Epidermal melanocyte (primary cell): ENCODE results near the gene SMIM11.
"Not testable (repeated sequence)": the region's sequence is repeated elsewhere in the genome, so short reads cannot be mapped to it uniquely, and the experiment has no call there.

Experiments
- DNase-seq: peaks from one replicate; pipeline ENCODE4 v3.0.0; 2011; ENCODE audit warnings: low spot score; ENCODE audit not compliant: insufficient read length

Gene SMIM11, protein sequence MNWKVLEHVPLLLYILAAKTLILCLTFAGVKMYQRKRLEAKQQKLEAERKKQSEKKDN

DNA sequence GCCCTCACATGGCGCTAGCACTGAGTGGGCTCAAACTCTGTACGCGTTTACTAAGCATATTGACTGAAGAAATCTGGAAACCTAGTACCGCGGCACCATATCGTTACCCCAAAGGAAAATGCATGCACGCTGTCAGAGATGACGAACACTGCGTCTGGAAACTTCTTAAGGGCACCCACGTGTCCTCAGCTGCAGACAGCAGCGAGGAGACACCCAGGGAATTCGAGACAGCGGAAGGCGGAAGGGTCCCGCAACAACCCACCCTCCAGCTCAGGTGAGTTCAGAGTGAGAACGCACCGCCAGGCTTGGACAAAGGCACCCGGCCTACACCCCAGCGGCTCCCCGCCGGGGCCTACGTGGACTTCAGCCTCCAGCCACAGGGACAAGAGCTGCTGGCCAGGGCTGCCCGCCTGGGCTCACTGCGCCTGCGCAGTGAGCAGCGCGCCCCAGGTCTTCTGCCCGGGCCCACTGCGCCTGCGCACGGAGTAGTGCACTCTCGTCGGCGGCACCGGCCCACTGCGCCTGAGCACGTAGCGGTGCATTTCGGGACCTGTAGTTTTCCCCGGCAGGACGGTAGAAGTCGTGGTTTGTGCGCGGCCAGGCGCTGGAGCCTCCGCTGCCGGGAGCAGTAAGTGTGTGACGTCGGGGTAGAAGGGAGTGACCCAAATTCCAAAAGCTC lies at the start of gene SMIM11:
TSS of gene SMIM11 (plus strand) at position 568 of the 679 bp plus-strand sequence. CDS start 3,998 bp downstream, outside the sequence.
- DNase-seq = not testable (repeated sequence)

GRCh38 chr21:34330055-34330454 lies 45.3 kb upstream of the SMIM11 start:
- no peak for DNase-seq

DNA sequence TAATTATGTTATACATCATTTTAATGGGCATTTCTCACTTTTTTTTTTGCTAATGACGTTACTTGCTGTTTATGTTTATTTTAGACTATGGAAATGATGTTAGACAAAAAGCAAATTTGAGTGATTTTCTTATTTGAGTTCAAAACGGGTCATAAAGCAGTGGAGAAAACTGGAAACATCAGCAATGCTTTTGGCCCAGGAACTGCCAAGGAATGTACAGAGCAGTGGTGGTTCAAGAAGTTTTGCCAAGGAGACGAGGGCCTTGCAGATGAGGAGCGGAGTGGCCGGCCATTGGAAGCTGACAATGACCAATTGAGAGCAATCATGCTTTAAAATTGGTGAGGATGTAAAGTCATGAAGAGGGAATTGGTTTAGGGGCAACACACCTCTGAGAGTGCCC lies 43.6 kb upstream of the SMIM11 start:
- DNase-seq = no peak

GRCh38 chr21:34332347-34332746 lies 43.0 kb upstream of the SMIM11 start:
- no peak for DNase-seq

DNA sequence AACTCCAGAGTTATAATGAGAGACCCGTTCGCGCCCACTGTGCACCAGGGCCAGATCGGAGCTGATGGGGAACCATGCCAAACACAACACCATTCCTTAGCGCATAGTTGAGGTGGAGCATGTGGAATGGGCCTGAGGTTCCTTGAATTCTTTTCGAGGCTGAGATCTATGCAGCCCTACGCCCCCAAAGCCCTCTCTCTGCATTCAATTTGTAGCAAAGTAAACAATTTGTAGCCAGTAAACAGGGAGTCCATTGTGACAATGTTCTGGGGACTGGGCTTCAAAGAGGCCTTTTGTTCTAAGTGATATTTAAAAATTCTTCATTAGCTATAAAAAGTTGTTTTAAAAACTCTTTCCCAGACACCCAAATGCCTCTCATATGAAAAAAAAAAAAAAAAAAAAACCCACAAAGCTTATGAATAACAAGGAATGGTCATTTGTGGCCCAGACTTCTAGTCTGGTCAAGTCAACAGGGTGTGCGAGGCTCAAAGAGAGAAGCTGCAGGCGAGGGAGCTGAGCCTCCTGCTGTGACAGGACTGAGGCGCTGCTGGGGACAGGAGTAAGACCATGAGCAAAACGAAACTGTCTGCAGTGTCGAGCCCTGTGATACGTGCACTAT lies 42.1 kb upstream of the SMIM11 start:
- peak; percentile 66 for DNase-seq

- peak; percentile 27 for DNase-seq
Measured at GRCh38 chr21:34335316-34335715, 40.0 kb upstream of the SMIM11 start.

- no peak for DNase-seq
Measured at GRCh38 chr21:34336245-34336644, 39.1 kb upstream of the SMIM11 start.

DNA sequence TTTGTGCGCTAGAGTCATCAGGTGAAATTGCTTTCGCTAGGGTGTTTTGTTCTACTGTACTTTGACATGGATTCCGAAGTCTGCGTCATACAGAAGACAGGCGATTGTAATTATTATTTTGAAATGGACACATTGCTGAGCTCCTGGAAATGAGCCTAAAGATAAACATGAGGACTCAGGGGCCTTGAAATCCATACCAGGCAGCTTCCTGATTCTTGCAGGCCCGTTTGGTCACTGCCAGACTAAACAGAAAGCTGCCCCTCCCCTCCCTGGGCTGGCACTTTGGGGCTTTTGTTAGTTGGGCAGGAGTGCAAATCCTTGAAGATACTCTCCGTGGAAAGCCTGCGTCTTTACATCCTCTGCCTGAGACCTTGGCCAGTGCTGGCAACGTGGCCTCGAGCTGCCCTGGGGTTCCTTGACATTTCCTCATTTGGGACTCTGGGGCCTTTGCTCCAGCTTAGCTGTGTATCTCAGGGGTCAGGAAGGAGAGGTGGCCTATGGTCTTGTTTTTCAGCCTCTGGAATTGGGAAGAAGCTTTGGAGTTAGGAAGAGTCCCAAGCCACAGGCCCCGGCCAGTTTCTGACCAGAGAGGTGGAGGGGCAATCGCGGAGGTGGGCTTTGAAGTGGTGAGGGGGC lies 38.4 kb upstream of the SMIM11 start:
- no peak for DNase-seq

GRCh38 chr21:34337741-34338140 lies 37.6 kb upstream of the SMIM11 start:
- no peak for DNase-seq

- DNase-seq = no peak
Measured at GRCh38 chr21:34338226-34338625, 37.1 kb upstream of the SMIM11 start.

DNA sequence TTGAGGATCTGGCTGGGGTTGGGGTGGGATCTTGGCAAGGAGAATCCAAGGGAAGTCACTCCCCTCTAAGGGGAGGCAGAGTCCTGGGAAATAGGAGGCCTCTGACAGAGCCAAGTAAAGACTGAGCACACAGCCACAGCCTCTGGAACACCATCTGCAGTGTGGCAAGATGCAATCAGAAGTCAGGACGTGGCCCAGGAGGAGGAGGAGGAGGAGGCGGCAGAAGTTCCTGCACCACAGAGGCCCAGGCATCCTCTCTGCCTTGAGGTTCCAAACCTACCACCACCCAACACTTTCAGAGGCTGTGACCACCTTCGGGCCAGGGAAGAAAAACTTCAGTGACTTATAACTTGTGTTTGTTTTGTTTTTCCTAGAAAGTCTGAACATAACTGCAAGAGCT lies 35.2 kb upstream of the SMIM11 start:
- no peak for DNase-seq

DNA sequence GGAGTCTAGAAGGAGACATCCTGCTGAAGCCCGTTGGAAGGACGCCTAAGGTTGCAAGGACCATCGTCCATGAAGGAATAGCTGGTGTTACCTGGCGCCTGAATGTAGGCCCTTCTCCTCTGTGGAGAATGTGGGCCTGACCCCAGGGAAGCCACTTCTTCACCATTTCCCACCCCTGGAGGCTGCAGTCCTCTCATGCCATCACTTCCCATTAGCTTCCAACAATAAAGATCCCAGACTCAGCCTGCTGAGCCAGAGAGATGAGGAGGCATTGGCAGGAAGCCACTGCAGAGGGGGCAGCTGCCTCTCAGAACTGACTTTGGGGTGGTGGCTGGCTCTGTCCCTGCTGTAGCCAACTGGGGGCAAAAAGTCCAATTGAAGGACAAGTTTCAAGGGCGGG lies 32.8 kb upstream of the SMIM11 start:
- no peak for DNase-seq

DNA sequence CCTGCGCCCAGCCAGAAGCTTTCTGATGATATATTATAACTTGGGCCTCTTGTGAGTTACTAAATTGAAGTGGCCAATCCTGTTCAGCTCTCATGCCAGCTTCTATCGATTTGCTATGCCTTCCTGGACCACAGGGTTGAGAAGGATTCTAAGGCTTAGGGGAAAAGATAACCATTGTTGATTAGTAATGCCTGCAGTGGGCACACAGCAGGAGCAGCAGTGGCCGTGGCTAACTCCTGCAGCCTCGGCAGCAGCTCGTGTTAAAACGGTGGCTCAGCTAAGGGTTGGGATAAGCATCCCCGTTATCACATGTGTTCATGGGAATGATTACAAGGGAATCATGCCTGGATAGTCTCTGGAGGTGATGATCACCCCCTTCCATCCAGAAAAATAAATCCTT lies 32.0 kb upstream of the SMIM11 start:
- no peak for DNase-seq

- no peak for DNase-seq
Measured at GRCh38 chr21:34343838-34344381, 31.4 kb upstream of the SMIM11 start.

GRCh38 chr21:34344584-34344983 lies 30.7 kb upstream of the SMIM11 start:
- no peak for DNase-seq

DNA sequence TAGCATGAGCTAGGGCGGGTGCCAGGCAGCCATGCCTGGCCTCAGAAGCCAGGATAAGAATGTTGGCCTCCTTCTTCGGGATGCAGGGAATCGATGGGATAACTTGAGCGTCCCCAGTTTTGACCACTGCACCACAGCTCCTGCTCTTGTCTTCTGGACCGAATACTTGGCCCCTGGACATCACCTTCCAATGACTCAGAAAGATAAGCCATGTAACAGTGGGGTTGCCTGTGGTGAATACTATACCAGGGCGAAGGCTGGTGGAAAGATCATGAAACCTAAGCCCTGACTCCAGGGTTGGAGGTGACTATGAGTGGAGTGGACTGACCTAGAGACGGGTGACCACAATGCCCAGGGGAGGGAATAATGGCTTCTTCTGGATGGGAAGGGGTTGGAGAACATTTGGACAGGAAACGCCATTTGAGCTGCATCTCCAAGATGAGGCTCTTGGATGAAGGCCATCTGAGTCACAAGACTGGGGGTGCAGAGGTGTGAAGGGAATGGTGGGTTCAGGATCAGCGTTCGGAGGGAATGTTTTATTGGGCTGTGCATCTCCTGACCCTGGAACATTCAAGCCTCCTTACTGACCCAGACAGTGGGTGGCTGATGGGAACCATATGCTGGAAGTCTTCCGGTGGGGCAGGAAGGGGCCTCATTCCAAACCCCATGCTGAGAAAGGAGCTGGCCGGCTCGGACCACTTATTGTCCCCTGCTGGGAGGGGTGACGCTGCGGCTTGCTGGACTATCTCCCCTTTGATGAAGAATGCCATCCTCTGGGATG lies 30.0 kb upstream of the SMIM11 start:
- DNase-seq = no peak

DNA sequence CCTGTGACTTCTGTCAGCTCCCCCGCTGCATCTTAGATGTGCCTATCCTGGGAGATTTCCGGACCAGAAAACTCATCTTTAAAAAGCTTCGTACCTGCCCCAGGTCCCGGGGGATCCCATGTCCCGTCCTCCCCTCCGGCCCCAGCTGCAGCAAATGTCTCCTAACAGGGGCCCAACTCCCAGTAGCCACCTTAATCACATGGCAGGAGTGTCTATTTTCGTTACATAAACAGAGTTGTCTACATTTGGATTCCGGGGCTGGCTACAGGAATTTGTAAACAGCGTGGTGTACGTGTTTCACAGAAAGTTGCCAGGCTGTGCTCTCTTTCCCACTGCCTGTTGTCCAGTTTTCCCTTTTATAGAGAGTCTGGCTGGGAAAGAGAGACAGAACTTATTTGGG lies 29.4 kb upstream of the SMIM11 start:
- peak; percentile 38 for DNase-seq

DNA sequence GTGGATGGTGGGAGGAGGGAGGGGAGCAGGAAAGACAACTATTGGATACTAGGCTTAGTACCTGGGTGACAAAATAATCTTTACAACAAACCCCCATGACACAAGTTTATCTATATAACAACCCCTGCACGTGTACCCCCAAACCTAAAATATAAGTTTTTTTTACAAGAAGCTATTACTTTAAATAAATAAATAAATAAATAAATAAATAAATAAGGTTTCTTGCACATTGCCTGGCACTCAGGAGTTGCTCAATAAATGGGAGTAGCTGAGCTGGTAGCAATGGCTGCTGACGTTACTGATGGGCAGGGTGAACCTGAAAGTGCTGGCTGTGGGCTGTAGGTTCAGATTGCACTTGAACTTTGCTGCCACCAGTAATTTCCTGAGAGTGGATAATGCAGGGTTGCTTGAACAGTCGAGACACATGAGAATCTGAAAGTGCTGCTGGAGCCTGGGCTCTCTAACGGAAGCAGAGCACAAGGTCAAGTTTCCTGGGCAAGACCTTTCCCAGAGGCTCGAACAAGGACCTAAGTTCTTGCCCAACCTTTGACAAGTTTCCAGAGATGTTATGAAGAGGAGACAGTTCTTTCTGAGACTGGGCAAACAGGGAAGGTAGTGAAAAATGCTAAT lies 26.3 kb upstream of the SMIM11 start:
- no peak for DNase-seq

DNA sequence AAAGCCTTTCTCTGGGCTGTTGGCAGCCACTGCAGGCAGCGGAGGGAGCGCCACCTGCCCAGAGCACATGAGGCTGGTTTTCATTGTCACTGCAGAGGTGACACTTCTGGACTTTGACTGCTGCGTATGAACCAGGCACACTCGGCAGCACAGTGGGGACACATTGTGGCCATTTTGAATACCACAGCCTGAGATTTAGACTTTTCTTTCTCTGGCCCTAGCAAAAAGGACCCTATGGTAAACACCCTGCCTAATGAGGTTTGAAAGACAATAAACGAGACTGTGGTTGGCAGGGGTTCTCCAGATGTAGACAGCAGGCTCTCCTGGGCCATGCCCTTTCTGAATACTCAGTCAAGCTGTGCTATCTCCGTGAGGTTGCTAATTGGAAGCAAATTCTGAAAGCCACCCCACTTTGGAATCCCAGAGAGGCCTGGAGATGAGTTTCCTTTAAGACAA lies 23.5 kb upstream of the SMIM11 start:
- DNase-seq = peak; percentile 24

- no peak for DNase-seq
Measured at GRCh38 chr21:34352556-34352955, 22.8 kb upstream of the SMIM11 start.

- DNase-seq = no peak
Measured at GRCh38 chr21:34353182-34353581, 22.1 kb upstream of the SMIM11 start.
